HG03066 (cell line): ENCODE data around the gene HOXD12.

Experiments
- ATAC-seq: cut with Tn5 transposase; IDR thresholded peaks from one replicate; pipeline ENCODE4 v1.9.1; 2021; ENCODE audit warnings: low read depth; ENCODE audit not compliant: unreplicated experiment

The HOXD12 gene

DNA sequence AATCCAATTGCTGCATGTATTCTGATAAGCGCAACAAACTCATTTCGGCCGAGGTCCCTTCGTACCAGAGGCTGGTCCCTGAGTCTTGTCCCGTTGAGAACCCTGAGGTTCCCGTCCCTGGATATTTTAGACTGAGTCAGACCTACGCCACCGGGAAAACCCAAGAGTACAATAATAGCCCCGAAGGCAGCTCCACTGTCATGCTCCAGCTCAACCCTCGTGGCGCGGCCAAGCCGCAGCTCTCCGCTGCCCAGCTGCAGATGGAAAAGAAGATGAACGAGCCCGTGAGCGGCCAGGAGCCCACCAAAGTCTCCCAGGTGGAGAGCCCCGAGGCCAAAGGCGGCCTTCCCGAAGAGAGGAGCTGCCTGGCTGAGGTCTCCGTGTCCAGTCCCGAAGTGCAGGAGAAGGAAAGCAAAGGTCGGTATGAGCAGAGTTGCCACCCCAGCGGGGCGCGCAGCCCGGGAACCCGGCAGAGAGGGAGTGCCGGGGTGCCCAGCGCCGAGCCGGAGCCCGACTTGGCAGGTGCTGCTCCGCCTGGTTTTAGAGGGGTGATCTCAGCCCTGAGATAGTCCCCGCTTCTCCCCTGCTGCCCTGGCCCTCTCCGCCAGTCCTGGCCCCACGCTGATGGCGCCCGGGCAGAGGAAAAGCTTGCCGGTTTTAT lies 17.7 kb downstream of the HOXD12 start:
- ATAC-seq = no peak

GRCh38 chr2:176117823-176118371 lies 18.3 kb downstream of the HOXD12 start:
- no peak for ATAC-seq

- ATAC-seq = no peak
Measured at GRCh38 chr2:176118601-176119339, 19.2 kb downstream of the HOXD12 start.

- ATAC-seq = no peak
Measured at GRCh38 chr2:176120364-176121189, 21.0 kb downstream of the HOXD12 start.

- ATAC-seq = no peak
Measured at GRCh38 chr2:176121190-176122051, 21.8 kb downstream of the HOXD12 start.

DNA sequence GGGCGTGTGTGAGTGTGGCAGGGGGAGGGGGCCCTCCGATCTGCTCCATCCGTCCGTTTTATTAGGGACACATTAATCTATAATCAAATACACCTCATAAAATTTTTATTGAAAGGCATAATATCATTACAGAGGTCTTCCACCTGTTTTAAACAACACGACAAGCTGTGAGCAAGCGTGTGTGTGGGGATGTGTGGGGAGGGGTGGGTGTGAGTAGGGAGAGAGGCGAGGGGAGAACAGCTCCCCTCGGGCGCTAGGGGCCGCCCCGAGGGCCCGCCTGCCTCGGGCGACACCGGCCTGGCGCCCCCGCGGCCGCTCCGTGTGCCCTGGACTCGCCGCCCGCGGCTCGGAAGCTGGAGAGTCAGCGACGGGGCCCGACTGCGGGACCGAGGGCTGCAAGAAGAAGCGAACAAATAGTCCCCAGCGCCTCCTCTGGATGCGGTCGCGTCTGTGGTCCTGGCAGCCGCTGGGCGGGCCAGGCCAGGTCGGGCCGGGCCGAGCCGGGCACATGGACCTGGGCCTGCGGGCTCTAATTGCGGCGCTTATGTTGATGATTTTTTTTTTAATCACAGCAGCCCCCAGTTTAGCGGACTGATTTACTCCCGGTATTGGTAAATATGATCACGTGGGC lies 22.6 kb downstream of the HOXD12 start:
- ATAC-seq = no peak

GRCh38 chr2:176122683-176123410 lies 23.3 kb downstream of the HOXD12 start, which contains the start of gene HOXD9:
Gene HOXD9 (plus strand): TSS chr2:176122719. CDS start chr2:176122769, 50 bp downstream.
- ATAC-seq = no peak

DNA sequence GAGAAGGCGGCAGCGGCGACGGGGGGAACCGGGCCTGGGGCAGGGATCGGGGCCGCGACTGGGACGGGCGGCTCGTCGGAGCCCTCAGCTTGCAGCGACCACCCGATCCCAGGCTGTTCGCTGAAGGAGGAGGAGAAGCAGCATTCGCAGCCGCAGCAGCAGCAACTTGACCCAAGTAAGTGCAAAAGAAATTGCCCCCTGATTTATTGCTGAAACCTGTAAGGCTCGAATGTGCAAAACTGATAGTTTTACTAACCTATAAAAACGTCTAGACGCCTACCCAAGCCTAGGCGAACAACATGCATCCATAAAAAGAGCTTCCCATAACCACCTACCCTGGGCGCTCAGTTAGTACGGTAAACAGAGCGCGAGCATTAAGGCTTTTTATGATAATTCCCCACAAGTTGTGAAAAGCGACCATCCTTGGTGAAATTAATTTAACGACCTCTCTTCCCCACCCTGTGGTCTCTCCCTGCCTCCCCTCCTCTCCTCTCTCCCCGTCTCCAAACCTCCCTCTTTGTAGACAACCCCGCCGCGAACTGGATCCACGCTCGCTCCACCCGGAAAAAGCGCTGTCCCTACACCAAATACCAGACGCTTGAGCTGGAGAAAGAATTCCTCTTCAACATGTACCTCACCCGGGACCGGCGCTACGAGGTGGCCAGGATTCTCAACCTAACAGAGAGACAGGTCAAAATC lies 24.0 kb downstream of the HOXD12 start:
- no peak for ATAC-seq

DNA sequence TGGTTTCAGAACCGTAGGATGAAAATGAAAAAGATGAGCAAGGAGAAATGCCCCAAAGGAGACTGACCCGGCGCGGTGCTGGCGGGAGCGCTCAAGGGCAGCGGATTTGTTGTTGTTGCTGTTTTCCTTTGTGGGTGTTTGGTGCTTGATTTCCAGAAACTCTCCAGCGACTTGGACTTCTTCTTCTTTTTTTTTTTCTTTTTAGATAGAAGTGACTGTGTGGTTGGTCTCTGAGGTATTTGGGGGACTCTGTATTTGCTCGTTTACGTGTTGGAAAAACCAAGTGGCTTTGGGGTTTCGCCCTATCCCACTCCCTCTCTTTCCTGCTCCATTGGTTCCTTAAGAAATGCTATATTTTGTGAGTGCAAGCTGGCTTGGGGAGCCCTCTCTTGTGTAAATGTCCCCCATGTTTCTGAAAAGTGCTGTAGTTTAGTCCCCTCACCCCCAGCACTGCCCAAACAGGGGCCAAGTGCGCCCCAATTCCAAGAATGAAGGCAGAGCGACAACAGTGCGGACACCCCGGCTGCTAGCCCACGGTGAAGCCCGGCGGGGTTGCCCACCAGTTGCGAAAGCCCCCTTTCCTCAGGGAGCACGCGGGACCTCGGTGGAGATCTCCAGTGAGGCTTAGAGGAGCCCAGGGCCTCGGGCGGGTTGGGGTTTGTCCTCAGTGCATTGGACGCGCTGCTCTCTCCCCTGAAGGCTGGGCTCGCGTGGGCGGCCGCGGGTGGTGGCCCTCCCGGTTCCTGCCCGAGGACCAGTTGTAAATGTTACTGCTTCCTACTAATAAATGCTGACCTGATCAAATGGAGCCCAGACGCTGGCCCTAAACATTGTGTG lies 24.7 kb downstream of the HOXD12 start:
- ATAC-seq = no peak

DNA sequence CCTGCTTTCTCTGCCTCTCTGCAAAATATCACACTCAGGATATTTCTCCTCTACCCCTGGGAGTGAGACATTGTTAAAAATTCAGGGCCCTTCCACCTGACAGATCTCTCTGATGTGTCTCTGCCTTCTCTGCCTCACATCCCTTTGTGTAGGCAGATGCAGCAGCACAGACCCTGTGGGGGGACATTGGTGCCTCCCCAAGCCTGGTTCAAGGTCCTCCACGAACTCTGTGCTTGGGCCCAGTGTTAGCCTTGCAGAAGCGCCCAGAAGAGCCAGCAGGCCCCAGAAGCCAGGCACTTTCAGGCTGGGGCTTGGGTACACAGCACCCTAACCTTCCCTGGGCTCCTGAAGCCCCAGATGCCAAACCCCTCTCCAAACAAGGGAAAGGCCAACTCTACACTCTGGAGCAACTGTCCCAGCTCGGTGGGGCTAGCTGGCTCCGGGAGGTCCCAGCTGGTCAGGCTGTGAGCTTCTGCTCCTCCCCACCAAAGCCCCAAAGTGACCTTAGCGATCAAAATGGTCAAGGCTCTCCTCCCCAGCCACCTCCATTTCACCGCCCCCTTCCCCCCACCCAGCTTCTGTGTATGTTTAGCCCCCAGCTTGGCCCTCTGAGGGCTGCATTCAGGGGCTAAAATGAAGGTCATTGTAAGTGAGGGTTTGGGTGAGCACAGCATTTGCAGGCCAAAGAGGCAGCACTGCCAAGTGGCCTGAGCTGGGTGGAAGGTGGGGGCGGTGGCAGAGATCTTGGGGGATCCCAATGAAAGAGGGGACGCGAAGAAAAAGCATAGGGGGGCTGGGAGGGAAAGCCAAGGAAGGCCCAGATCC lies 25.6 kb downstream of the HOXD12 start:
- no peak for ATAC-seq

DNA sequence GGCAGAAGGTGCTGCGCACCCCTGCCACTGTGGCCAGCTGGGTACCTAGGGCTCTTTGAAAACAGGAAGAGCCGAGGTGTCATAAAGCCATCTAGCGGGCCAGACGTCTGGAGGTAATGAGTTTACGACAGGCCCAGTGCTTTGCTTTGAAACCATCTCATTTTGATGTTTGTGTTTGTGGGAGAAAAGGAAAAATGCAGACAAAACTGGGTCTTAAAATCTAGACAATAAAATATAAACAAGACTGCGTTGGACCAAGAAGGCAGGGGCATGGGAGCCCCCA lies 26.1 kb downstream of the HOXD12 start:
- ATAC-seq = no peak

- no peak for ATAC-seq
Measured at GRCh38 chr2:176126929-176127773, 27.6 kb downstream of the HOXD12 start.

DNA sequence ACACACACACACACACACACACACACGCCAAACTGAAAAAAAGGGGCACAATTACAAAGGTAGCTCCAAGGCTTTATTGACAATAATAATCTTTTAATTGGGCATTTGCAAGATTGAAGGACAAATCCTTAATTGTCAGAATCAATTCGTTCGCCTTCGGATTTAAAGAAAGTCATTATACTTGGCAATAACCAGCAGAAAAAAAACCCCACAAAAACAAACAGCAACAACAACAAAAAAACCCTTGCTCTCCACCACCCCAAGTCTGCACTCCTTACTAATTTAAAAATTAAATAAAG lies 28.1 kb downstream of the HOXD12 start:
- no peak for ATAC-seq

GRCh38 chr2:176128172-176128981 lies 28.8 kb downstream of the HOXD12 start:
- no peak for ATAC-seq
